IMR-90 (cell line): ENCODE data around the gene LYSMD3. TPM values are rescaled to one million over a fixed set of nuclear protein-coding genes. Genes with fewer than 3 reads are reported as not detected.

Source experiments
- ATAC-seq: fragments of 200-7000 bp; cut with Tn5 transposase; 2 replicates; pipeline ENCODE4 v1.9.1; 2020; ENCODE audit warnings: low read depth, mild to moderate bottlenecking, moderate library complexity
- BruUV-seq: library from RNA; stranded (reverse); fragments of 400-500 nt; replicated peaks from 2 replicates; lab custom pipeline; 2021; lab: Mats Ljungman, UMichigan
- CTCF ChIA-PET: fragments of 300-600 bp; formaldehyde crosslinking; extraction: SDS; loops from one replicate; lab custom pipeline; 2021; ENCODE audit warnings: antibody characterized with exemption; lab: Yijun Ruan, JAX
- POLR2A ChIA-PET: fragments of 300-600 bp; sonication (Branson Sonifier 250); formaldehyde crosslinking; loops from one replicate; lab custom pipeline; 2022; ENCODE audit warnings: antibody characterized with exemption; ENCODE audit not compliant: unreplicated experiment; lab: Charles Lee
- DNase-seq: peaks from one replicate; pipeline ENCODE4 v3.0.0; 2013
- H2AFZ ChIP-seq: replicated peaks from 2 replicates; pipeline ENCODE3; 2013; ENCODE audit warnings: low read length, mild to moderate bottlenecking; ENCODE audit not compliant: poor library complexity
- H2AK5ac ChIP-seq: 2 replicates; pipeline ENCODE4 v1.6.1; 2013; ENCODE audit warnings: low read depth, low read length, inconsistent platforms
- H2AK9ac ChIP-seq: replicated peaks from 2 replicates; pipeline ENCODE3; 2013; ENCODE audit warnings: mild to moderate bottlenecking, low read depth, low read length, moderate library complexity; ENCODE audit not compliant: poor library complexity
- H2BK120ac ChIP-seq: 2 replicates; pipeline ENCODE4 v1.6.1; 2013; ENCODE audit warnings: low read depth, low read length, inconsistent platforms
- H2BK15ac ChIP-seq: 3 replicates; pipeline ENCODE4 v1.6.1; 2013; ENCODE audit warnings: low read depth, low read length, inconsistent platforms
- H2BK20ac ChIP-seq: 2 replicates; pipeline ENCODE4 v1.6.1; 2013; ENCODE audit warnings: low read depth, mild to moderate bottlenecking, inconsistent platforms, low read length, moderate library complexity
- H2BK5ac ChIP-seq: 2 replicates; pipeline ENCODE4 v1.6.1; 2013; ENCODE audit warnings: mild to moderate bottlenecking, low read depth, low read length, inconsistent platforms; ENCODE audit not compliant: poor library complexity, severe bottlenecking
- H3K14ac ChIP-seq: replicated peaks from 2 replicates; pipeline ENCODE4 v1.6.1; 2013; ENCODE audit warnings: low read depth, low read length, inconsistent platforms
- H3K18ac ChIP-seq: 2 replicates; pipeline ENCODE4 v1.6.1; 2013; ENCODE audit warnings: low read depth, low read length, control low read depth
- H3K23ac ChIP-seq: 2 replicates; pipeline ENCODE4 v1.6.1; 2013; ENCODE audit warnings: low read depth, low read length, inconsistent platforms
- H3K27ac ChIP-seq: 2 replicates; pipeline ENCODE4 v1.5.1; 2013; ENCODE audit warnings: mild to moderate bottlenecking, control low read depth, low read length; ENCODE audit not compliant: insufficient read depth
- H3K27me3 ChIP-seq: 2 replicates; pipeline ENCODE4 v1.6.1; 2013; ENCODE audit warnings: low read length; ENCODE audit not compliant: control insufficient read depth, insufficient read depth
- H3K36me3 ChIP-seq: 2 replicates; pipeline ENCODE4 v1.6.1; 2013; ENCODE audit warnings: low read length, mixed read lengths; ENCODE audit not compliant: control insufficient read depth, insufficient read depth
- H3K4ac ChIP-seq: 2 replicates; pipeline ENCODE4 v1.6.1; 2013; ENCODE audit warnings: low read depth, low read length, inconsistent platforms
- H3K4me1 ChIP-seq: 2 replicates; pipeline ENCODE4 v1.6.1; 2013; ENCODE audit warnings: low read length, mixed read lengths; ENCODE audit not compliant: control insufficient read depth, insufficient read depth
- H3K4me2 ChIP-seq: 2 replicates; pipeline ENCODE4 v1.6.1; 2013; ENCODE audit warnings: low read depth, mild to moderate bottlenecking, control low read depth, low read length, moderate library complexity
- H3K4me3 ChIP-seq: 2 replicates; pipeline ENCODE4 v1.5.1; 2013; ENCODE audit warnings: low read depth, mild to moderate bottlenecking, control low read depth, low read length, moderate library complexity; ENCODE audit not compliant: insufficient read depth
- H3K56ac ChIP-seq: 2 replicates; pipeline ENCODE4 v1.6.1; 2013; ENCODE audit warnings: low read length, inconsistent platforms; ENCODE audit not compliant: insufficient read depth; ENCODE audit errors: extremely low read depth
- H3K79me1 ChIP-seq, 2 experiments: 2 replicates each; pipeline ENCODE4 v1.6.1; 2013; ENCODE audit warnings: low read length in 2 of 2, inconsistent platforms in 1 of 2, low read depth in 1 of 2
- H3K9ac ChIP-seq: 2 replicates; pipeline ENCODE4 v1.6.1; 2013; ENCODE audit warnings: low read depth, low read length, control low read depth
- H3K9me1 ChIP-seq: 2 replicates; pipeline ENCODE4 v1.6.1; 2013; ENCODE audit warnings: low read length, inconsistent platforms; ENCODE audit not compliant: insufficient read depth
- H3K9me3 ChIP-seq: 2 replicates; pipeline ENCODE4 v1.6.1; 2013; ENCODE audit warnings: low read length; ENCODE audit not compliant: control insufficient read depth, insufficient read depth
- H4K20me1 ChIP-seq: 2 replicates; pipeline ENCODE4 v1.6.1; 2013; ENCODE audit warnings: low read length, inconsistent platforms; ENCODE audit not compliant: insufficient read depth
- H4K5ac ChIP-seq: 2 replicates; pipeline ENCODE4 v1.6.1; 2013; ENCODE audit warnings: mild to moderate bottlenecking, low read depth, low read length, control low read depth
- H4K8ac ChIP-seq, 2 experiments: 2 replicates each; pipeline ENCODE4 v1.6.1; 2013; ENCODE audit warnings: low read depth in 2 of 2, low read length in 2 of 2, control low read depth in 1 of 2, inconsistent platforms in 1 of 2
- H4K91ac ChIP-seq: 2 replicates; pipeline ENCODE4 v1.6.1; 2013; ENCODE audit warnings: low read depth, low read length, inconsistent platforms; ENCODE audit not compliant: insufficient read depth
- BHLHE40 ChIP-seq: fragments of 150-350 bp; IDR thresholded peaks from 2 replicates; pipeline ENCODE4 v1.6.1; 2016; ENCODE audit warnings: mild to moderate bottlenecking, low read depth, low read length
- CEBPB ChIP-seq: IDR thresholded peaks from 2 replicates; pipeline ENCODE4 v1.6.1; 2012; ENCODE audit warnings: low read depth, low read length, improper control_type of control experiment
- CHD1 ChIP-seq: IDR thresholded peaks from 2 replicates; pipeline ENCODE4 v1.6.1; 2012; ENCODE audit warnings: low read depth, low read length, improper control_type of control experiment
- FOS ChIP-seq: fragments of 150-350 bp; IDR thresholded peaks from 2 replicates; pipeline ENCODE4 v1.6.1; 2016; ENCODE audit warnings: low read depth, low read length
- MAFK ChIP-seq: IDR thresholded peaks from 2 replicates; pipeline ENCODE4 v1.6.1; 2012; ENCODE audit warnings: low read depth, low read length, improper control_type of control experiment
- MAZ ChIP-seq: IDR thresholded peaks from 2 replicates; pipeline ENCODE4 v1.6.1; 2012; ENCODE audit warnings: low read depth, mild to moderate bottlenecking, low read length, improper control_type of control experiment, moderate library complexity, borderline replicate concordance
- MXI1 ChIP-seq: IDR thresholded peaks from 2 replicates; pipeline ENCODE4 v1.6.1; 2012; ENCODE audit warnings: low read depth, mild to moderate bottlenecking, low read length, moderate library complexity, borderline replicate concordance
- NFE2L2 ChIP-seq: fragments of 150-350 bp; IDR thresholded peaks from 2 replicates; pipeline ENCODE4 v1.6.1; 2016; ENCODE audit warnings: low read depth, mild to moderate bottlenecking, low read length
- POLR2A ChIP-seq: IDR thresholded peaks from 2 replicates; pipeline ENCODE4 v1.6.1; 2012; ENCODE audit warnings: mild to moderate bottlenecking, low read depth, low read length
- RAD21 ChIP-seq: IDR thresholded peaks from 2 replicates; pipeline ENCODE4 v1.6.1; 2012; ENCODE audit warnings: low read length, improper control_type of control experiment
- RCOR1 ChIP-seq: IDR thresholded peaks from 2 replicates; pipeline ENCODE4 v1.6.1; 2012; ENCODE audit warnings: mild to moderate bottlenecking, low read length, improper control_type of control experiment; ENCODE audit not compliant: insufficient replicate concordance
- RFX5 ChIP-seq: IDR thresholded peaks from 2 replicates; pipeline ENCODE4 v1.8.0; 2012; ENCODE audit warnings: low read depth, mild to moderate bottlenecking, low read length, moderate library complexity
- SMC3 ChIP-seq: fragments of 150-350 bp; IDR thresholded peaks from 2 replicates; pipeline ENCODE4 v1.6.1; 2016; ENCODE audit warnings: low read depth, mild to moderate bottlenecking, antibody characterized with exemption, low read length, moderate library complexity
- WGBS, 2 experiments: methylation state at CpG; one replicate each; pipeline versions ENCODE4 v1.1.5 to v1.1.7; 2013; ENCODE audit warnings: missing lambda C conversion rate in 2 of 2; ENCODE audit not compliant: insufficient read length in 1 of 2; ENCODE audit errors: extremely low coverage in 2 of 2; 5-methylcytosine and 5-hydroxymethylcytosine counted together
- dilution Hi-C: fragments of 300-500 bp; cut with HindIII; formaldehyde crosslinking; loops from one replicate; pipeline ENCODE4 v1.14.3; 2018; ENCODE audit warnings: low sequenced_read_pairs; ENCODE audit not compliant: unreplicated experiment
- in situ Hi-C: fragments of 300-500 bp; cut with MboI; formaldehyde crosslinking; loops from 3 replicates; pipeline ENCODE4 v1.14.3; 2019; ENCODE audit warnings: low sequenced_read_pairs, inconsistent platforms, mixed read lengths
- intact Hi-C: fragments of 100-400 bp; cut with micrococcal nuclease; formaldehyde crosslinking; loops from 2 replicates; pipeline ENCODE4 v1.10.0; 2022
- polyA plus RNA-seq, 3 experiments: library from polyadenylated mRNA; depleted of rRNA; stranded (reverse); fragments of >200 nt; gene quantifications; 2 replicates each; pipeline ENCODE4 v1.2.3, GENCODE V29; 2012; ENCODE audit warnings: low replicate concordance in 1 of 3
- total RNA-seq: library from RNA; depleted of rRNA; stranded (reverse); fragments of >200 nt; gene quantifications from 2 replicates; pipeline ENCODE4 v1.2.3, GENCODE V29; 2012
- TF ChIP-seq, protein P1 (sequence below): conservative IDR thresholded peaks from 2 replicates; pipeline ENCODE4 v1.5.1; 2012; ENCODE audit warnings: mild to moderate bottlenecking, low read depth, low read length, improper control_type of control experiment
- TF ChIP-seq, protein P2 (sequence below): fragments of 150-350 bp; IDR thresholded peaks from 2 replicates; pipeline ENCODE4 v1.6.1; 2017; ENCODE audit warnings: mild to moderate bottlenecking, antibody characterized with exemption, low read length, low read depth
- TF ChIP-seq, protein P3 (sequence below): fragments of 150-350 bp; IDR thresholded peaks from 2 replicates; pipeline ENCODE4 v1.6.1; 2016; ENCODE audit warnings: low read depth, mild to moderate bottlenecking, low read length, moderate library complexity, borderline replicate concordance

Gene LYSMD3
- total and polyA plus RNA-seq, 2 of the 4 experiments (the other 2 are of a cell fraction), result 10.2 to 21.1 TPM

DNA sequence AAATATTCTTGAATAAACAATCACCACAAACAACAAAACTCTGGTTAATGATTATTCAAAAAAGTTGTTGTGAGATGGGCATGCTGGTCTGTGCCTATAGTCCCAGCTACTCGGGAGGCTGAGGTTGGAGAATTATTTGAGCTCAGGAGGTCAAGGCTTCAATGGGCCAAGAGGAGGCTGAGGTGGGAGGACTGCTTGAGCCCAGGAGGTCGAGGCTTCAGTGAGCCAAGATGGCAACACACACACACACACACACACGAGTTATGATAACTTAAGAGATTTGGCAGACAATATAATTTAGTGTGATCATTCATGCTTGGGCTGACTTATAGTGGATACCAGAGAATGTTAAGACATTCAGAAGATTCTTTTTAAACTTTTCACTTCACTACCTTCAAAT, 14.9 kb downstream of the LYSMD3 start:
- H3K36me3 ChIP-seq, result peaks cover 5% of the 10 kb centered on the region; the same call in 1 of the 2 replicates
- in situ Hi-C loops, result no loop called here

More for the DNA sequence above, 14.9 kb downstream of the LYSMD3 start:
- ChIA-PET CTCF (interaction anchor here (0.6 to 1.1 kb wide), 2 partner anchors 10 to 75 kb away, joined by 3 read pairs; no protein-coding TSS in a partner anchor), POLR2A (no interaction called here)
- DNase-seq (no peak), ATAC-seq (no peak)
- Histone ChIP-seq H2BK120ac (no peak overlapping the region), H3K9me3 (no peaks in the 10 kb centered on the region), H4K20me1 (no peaks in the 10 kb centered on the region), H3K4ac (no peak overlapping the region), H3K4me3 (no peak overlapping the region), H3K79me1 (peaks cover 3 to 4% of the 10 kb centered on the region in 2 experiments; a peak in 1 of 4 replicates), H2BK20ac (no peak overlapping the region), H4K8ac (no peak overlapping the region), H3K27ac (no peak overlapping the region), H4K91ac (no peak overlapping the region), H3K18ac (no peak overlapping the region), H2AK5ac (no peak overlapping the region), H3K4me2 (no peak overlapping the region), H2BK5ac (no peak overlapping the region), H3K23ac (no peak overlapping the region), H2AK9ac (no peak overlapping the region), H3K27me3 (no peaks in the 10 kb centered on the region), H3K56ac (no peak overlapping the region), H3K9ac (no peak overlapping the region), H2AFZ (no peak overlapping the region), H3K4me1 (peaks cover 2% of the 10 kb centered on the region), H3K14ac (no peak overlapping the region), H3K9me1 (no peaks in the 10 kb centered on the region), H2BK15ac (no peak overlapping the region), H4K5ac (no peak overlapping the region)
- WGBS, 2 experiments, result no CpG with 5 or more reads among the region's 3 CpGs
- no TSS peak for BruUV-seq
- dilution Hi-C loops, result no loop called here
- intact Hi-C loops, result no loop called here
- TF ChIP-seq CHD1 (no peak), MAZ (no peak), POLR2A (no peak), RFX5 (no peak), MXI1 (no peak), RCOR1 (no peak), BHLHE40 (no peak), FOS (no peak), RAD21 (no peak), MAFK (no peak), SMC3 (no peak), CEBPB (no peak), NFE2L2 (no peak)
- TF ChIP-seq, protein P1, sequence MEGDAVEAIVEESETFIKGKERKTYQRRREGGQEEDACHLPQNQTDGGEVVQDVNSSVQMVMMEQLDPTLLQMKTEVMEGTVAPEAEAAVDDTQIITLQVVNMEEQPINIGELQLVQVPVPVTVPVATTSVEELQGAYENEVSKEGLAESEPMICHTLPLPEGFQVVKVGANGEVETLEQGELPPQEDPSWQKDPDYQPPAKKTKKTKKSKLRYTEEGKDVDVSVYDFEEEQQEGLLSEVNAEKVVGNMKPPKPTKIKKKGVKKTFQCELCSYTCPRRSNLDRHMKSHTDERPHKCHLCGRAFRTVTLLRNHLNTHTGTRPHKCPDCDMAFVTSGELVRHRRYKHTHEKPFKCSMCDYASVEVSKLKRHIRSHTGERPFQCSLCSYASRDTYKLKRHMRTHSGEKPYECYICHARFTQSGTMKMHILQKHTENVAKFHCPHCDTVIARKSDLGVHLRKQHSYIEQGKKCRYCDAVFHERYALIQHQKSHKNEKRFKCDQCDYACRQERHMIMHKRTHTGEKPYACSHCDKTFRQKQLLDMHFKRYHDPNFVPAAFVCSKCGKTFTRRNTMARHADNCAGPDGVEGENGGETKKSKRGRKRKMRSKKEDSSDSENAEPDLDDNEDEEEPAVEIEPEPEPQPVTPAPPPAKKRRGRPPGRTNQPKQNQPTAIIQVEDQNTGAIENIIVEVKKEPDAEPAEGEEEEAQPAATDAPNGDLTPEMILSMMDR, result no peak
- TF ChIP-seq, protein P2, sequence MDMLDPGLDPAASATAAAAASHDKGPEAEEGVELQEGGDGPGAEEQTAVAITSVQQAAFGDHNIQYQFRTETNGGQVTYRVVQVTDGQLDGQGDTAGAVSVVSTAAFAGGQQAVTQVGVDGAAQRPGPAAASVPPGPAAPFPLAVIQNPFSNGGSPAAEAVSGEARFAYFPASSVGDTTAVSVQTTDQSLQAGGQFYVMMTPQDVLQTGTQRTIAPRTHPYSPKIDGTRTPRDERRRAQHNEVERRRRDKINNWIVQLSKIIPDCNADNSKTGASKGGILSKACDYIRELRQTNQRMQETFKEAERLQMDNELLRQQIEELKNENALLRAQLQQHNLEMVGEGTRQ, result no peak
- TF ChIP-seq, protein P3, sequence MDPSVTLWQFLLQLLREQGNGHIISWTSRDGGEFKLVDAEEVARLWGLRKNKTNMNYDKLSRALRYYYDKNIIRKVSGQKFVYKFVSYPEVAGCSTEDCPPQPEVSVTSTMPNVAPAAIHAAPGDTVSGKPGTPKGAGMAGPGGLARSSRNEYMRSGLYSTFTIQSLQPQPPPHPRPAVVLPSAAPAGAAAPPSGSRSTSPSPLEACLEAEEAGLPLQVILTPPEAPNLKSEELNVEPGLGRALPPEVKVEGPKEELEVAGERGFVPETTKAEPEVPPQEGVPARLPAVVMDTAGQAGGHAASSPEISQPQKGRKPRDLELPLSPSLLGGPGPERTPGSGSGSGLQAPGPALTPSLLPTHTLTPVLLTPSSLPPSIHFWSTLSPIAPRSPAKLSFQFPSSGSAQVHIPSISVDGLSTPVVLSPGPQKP, result no peak
